ENCODE results near the gene SINHCAF. TPM values are rescaled to one million over a fixed set of nuclear protein-coding genes. Genes with fewer than 3 reads are reported as not detected.
A peak's percentile ranks its signal among the peaks of the same experiment; 100 is the strongest.

SINHCAF gene
- total and polyA plus RNA-seq, 2 donors (not counting 1 experiment from before 2014, with no cell fraction given): 13.2 to 16.4 TPM

DNA sequence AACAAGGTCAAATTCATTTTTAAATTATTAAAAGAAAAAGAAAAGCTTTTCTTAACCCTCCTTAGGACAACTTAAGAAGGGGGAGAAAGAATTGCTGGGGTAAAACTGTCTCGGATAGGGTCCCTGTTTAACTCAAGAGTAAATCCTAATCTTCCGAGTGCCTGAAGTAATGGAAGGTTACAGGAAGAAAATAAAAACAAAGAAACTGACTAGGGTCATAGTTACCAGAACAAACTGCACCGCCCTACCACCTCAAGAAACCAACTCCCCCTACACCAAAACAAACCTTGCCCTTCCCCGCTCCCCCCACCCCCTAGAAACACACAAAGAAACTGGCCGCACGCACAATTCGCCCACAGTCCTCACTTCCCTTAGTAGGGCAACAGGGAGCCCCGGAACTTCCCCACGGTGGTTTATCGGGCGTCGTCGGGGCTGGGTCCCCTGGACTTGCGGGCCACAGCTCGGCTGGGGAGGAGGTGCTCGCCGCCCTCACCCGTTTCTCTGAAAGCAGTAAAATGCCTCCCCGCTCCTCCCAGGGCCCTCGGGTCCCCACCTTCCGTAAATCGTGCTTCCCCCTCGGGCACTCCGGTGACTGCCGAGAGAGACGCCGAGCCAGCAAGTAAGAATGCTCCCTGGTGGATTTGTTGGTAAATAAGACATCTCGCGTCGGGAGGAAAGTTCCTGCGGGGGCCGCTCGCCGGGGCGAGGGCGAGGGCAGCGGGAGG, 2.4 kb downstream of the SINHCAF start:
- no peaks in the 10 kb centered on the region for H3K36me3 ChIP-seq (ENCODE audit: control insufficient read depth, insufficient read depth, low read length)
- peak in 1 of 2 donors; percentile 21 for DNase-seq (ENCODE audit: low read depth in 2 of 2)
- peak overlapping the region; percentile 92 for H3K4me2 ChIP-seq (ENCODE audit: extremely low read depth, insufficient read depth, low read length)
- peak overlapping the region; percentile 75 for H3K9ac ChIP-seq (ENCODE audit: insufficient read depth, low read length)
- no peaks in the 10 kb centered on the region for H3K4me1 ChIP-seq (ENCODE audit: control insufficient read depth, extremely low read depth, insufficient read depth, low read length)
- no peak for TF ChIP-seq CTCF (conservative IDR thresholded peaks at IDR 0.05 in 1 of 2, IDR thresholded peaks at IDR 0.05 in 1 of 2; ENCODE audit: low read depth in 1 of 2, low read length in 2 of 2)
- TF ChIP-seq EZH2 (IDR thresholded peaks at IDR 0.05; ENCODE audit: low read length, missing control alignments): no peak
- H3K79me2 ChIP-seq (ENCODE audit: control insufficient read depth, insufficient read depth, low read length): peaks cover 41% of the 10 kb centered on the region
- peak overlapping the region; percentile 83 for H3K27ac ChIP-seq (ENCODE audit: insufficient read depth, low read length)
- peak overlapping the region; percentile 69 to 75 (median 71) for H3K4me3 ChIP-seq (replicated peaks in 1 of 4; ENCODE audit: control extremely low read depth in 1 of 4, insufficient read depth in 1 of 4, low read depth in 3 of 4, low read length in 4 of 4)
- no peaks in the 10 kb centered on the region for H3K9me3 ChIP-seq (ENCODE audit: control insufficient read depth, insufficient read depth, low read depth, low read length)
- no peaks in the 10 kb centered on the region for H3K27me3 ChIP-seq (ENCODE audit: control insufficient read depth, insufficient read depth, low read length)
- H2AFZ ChIP-seq (ENCODE audit: low read length): peak overlapping the region; percentile 12
- no peaks in the 10 kb centered on the region for H4K20me1 ChIP-seq (ENCODE audit: control insufficient read depth, extremely low read depth, insufficient read depth, low read length)

- Histone ChIP-seq H3K27ac (ENCODE audit: insufficient read depth, low read length) (no peak overlapping the region), H3K27me3 (ENCODE audit: control insufficient read depth, insufficient read depth, low read length) (no peaks in the 10 kb centered on the region), H4K20me1 (ENCODE audit: control insufficient read depth, extremely low read depth, insufficient read depth, low read length) (no peaks in the 10 kb centered on the region), H3K4me1 (ENCODE audit: control insufficient read depth, extremely low read depth, insufficient read depth, low read length) (no peaks in the 10 kb centered on the region), H3K4me3 (replicated peaks in 1 of 4; ENCODE audit: control extremely low read depth in 1 of 4, insufficient read depth in 1 of 4, low read depth in 3 of 4, low read length in 4 of 4) (peak overlapping the region in 2 of 4 experiments; percentile 71 to 75), H3K9me3 (ENCODE audit: control insufficient read depth, insufficient read depth, low read depth, low read length) (no peaks in the 10 kb centered on the region), H3K36me3 (ENCODE audit: control insufficient read depth, insufficient read depth, low read length) (no peaks in the 10 kb centered on the region), H3K9ac (ENCODE audit: insufficient read depth, low read length) (no peak overlapping the region), H2AFZ (ENCODE audit: low read length) (no peak overlapping the region), H3K4me2 (ENCODE audit: extremely low read depth, insufficient read depth, low read length) (peak overlapping the region; percentile 20), H3K79me2 (ENCODE audit: control insufficient read depth, insufficient read depth, low read length) (peaks cover 47% of the 10 kb centered on the region)
- TF ChIP-seq CTCF (conservative IDR thresholded peaks at IDR 0.05 in 1 of 2, IDR thresholded peaks at IDR 0.05 in 1 of 2; ENCODE audit: low read depth in 1 of 2, low read length in 2 of 2) (no peak), EZH2 (IDR thresholded peaks at IDR 0.05; ENCODE audit: low read length, missing control alignments) (no peak)
- peak; percentile 60 to 78 for DNase-seq (ENCODE audit: low read depth in 2 of 2)
Observed at GRCh38 chr12:31322801-31323207, 3.1 kb downstream of the SINHCAF start.

- no peaks in the 10 kb centered on the region for H4K20me1 ChIP-seq (ENCODE audit: control insufficient read depth, extremely low read depth, insufficient read depth, low read length)
- H3K79me2 ChIP-seq (ENCODE audit: control insufficient read depth, insufficient read depth, low read length): peaks cover 54% of the 10 kb centered on the region
- H2AFZ ChIP-seq (ENCODE audit: low read length): no peak overlapping the region
- no peaks in the 10 kb centered on the region for H3K4me1 ChIP-seq (ENCODE audit: control insufficient read depth, extremely low read depth, insufficient read depth, low read length)
- no peak overlapping the region for H3K9ac ChIP-seq (ENCODE audit: insufficient read depth, low read length)
- H3K27me3 ChIP-seq (ENCODE audit: control insufficient read depth, insufficient read depth, low read length): no peaks in the 10 kb centered on the region
- no peak overlapping the region for H3K27ac ChIP-seq (ENCODE audit: insufficient read depth, low read length)
- TF ChIP-seq EZH2 (IDR thresholded peaks at IDR 0.05; ENCODE audit: low read length, missing control alignments) (no peak), CTCF (conservative IDR thresholded peaks at IDR 0.05 in 1 of 2, IDR thresholded peaks at IDR 0.05 in 1 of 2; ENCODE audit: low read depth in 1 of 2, low read length in 2 of 2) (no peak)
- no peak overlapping the region for H3K4me2 ChIP-seq (ENCODE audit: extremely low read depth, insufficient read depth, low read length)
- no peaks in the 10 kb centered on the region for H3K36me3 ChIP-seq (ENCODE audit: control insufficient read depth, insufficient read depth, low read length)
- no peak overlapping the region for H3K4me3 ChIP-seq (replicated peaks in 1 of 4; ENCODE audit: control extremely low read depth in 1 of 4, insufficient read depth in 1 of 4, low read depth in 3 of 4, low read length in 4 of 4)
- no peaks in the 10 kb centered on the region for H3K9me3 ChIP-seq (ENCODE audit: control insufficient read depth, insufficient read depth, low read depth, low read length)
- peak; percentile 39 to 69 for DNase-seq (ENCODE audit: low read depth in 2 of 2)
Observed at GRCh38 chr12:31321897-31322228, 4.1 kb downstream of the SINHCAF start.
